ENCODE data around the gene RIPK1. TPM values are rescaled to one million over a fixed set of nuclear protein-coding genes. Genes with fewer than 3 reads are reported as not detected.
"Not testable (repeated sequence)": the region's sequence is repeated elsewhere in the genome, so short reads cannot be mapped to it uniquely, and the experiment has no call there.

Gene RIPK1
- total and polyA plus RNA-seq, 3 donors from 2014 or later: 14.3 to 19.3 (median 16.7) TPM

GRCh38 chr6:3077430-3077829 lies 9.1 kb downstream of the RIPK1 start:
- no peak for DNase-seq
- TF ChIP-seq CTCF (IDR thresholded peaks at IDR 0.05): no peak
- TF ChIP-seq POLR2A (IDR thresholded peaks at IDR 0.05): no peak
- Histone ChIP-seq H3K27ac (no peak overlapping the region), H3K9me3 (no peaks in the 10 kb centered on the region), H3K4me1 (peaks cover 4% of the 10 kb centered on the region), H3K36me3 (ENCODE audit: low read depth, missing control alignments) (no peaks in the 10 kb centered on the region), H3K27me3 (no peaks in the 10 kb centered on the region), H3K4me3 (no peak overlapping the region)
- 82 to 89% methylated on average over 9 of the region's 9 CpGs for WGBS, 2 donors
- intact Hi-C loops (cut with DNase I; ENCODE audit: low total_unique reads): no loop called here

- DNase-seq; H3K27me3 ChIP-seq; H3K36me3 ChIP-seq (ENCODE audit: low read depth, missing control alignments); H3K27ac ChIP-seq; H3K4me1 ChIP-seq; intact Hi-C loops (cut with DNase I; ENCODE audit: low total_unique reads); H3K9me3 ChIP-seq; H3K4me3 ChIP-seq: not testable (repeated sequence)
- 96% methylated on average over 8 of the region's 8 CpGs for WGBS, 2 donors
Observed at GRCh38 chr6:3078952-3079351, 10.7 kb downstream of the RIPK1 start.

- Histone ChIP-seq H3K27me3 (no peaks in the 10 kb centered on the region), H3K36me3 (ENCODE audit: low read depth, missing control alignments) (no peaks in the 10 kb centered on the region), H3K9me3 (no peaks in the 10 kb centered on the region), H3K4me1 (peaks cover 4% of the 10 kb centered on the region), H3K4me3 (no peak overlapping the region), H3K27ac (no peak overlapping the region)
- no peak for DNase-seq
- 75 to 95% methylated on average over 1 of the region's 1 CpG for WGBS, 2 donors
- intact Hi-C loops (cut with DNase I; ENCODE audit: low total_unique reads): no loop called here
- TF ChIP-seq CTCF (IDR thresholded peaks at IDR 0.05) (no peak), POLR2A (IDR thresholded peaks at IDR 0.05) (no peak)
Observed at GRCh38 chr6:3079682-3080081, 11.4 kb downstream of the RIPK1 start.

- H3K36me3 ChIP-seq (ENCODE audit: low read depth, missing control alignments): no peaks in the 10 kb centered on the region
- no peak overlapping the region for H3K27ac ChIP-seq
- no peaks in the 10 kb centered on the region for H3K27me3 ChIP-seq
- no peak overlapping the region for H3K4me3 ChIP-seq
- H3K9me3 ChIP-seq: no peaks in the 10 kb centered on the region
- TF ChIP-seq CTCF (IDR thresholded peaks at IDR 0.05): no peak
- TF ChIP-seq POLR2A (IDR thresholded peaks at IDR 0.05): no peak
- DNase-seq: no peak
- H3K4me1 ChIP-seq: no peaks in the 10 kb centered on the region
- WGBS, 2 donors: 81 to 85% methylated on average over 5 of the region's 5 CpGs
- intact Hi-C loops (cut with DNase I; ENCODE audit: low total_unique reads): no loop called here
Observed at GRCh38 chr6:3081960-3082359, 13.7 kb downstream of the RIPK1 start.

- 85 to 95% methylated on average over 4 of the region's 4 CpGs for WGBS, 2 donors
- Histone ChIP-seq H3K27ac (no peak overlapping the region), H3K4me3 (no peak overlapping the region), H3K9me3 (no peaks in the 10 kb centered on the region), H3K27me3 (no peaks in the 10 kb centered on the region), H3K4me1 (no peaks in the 10 kb centered on the region), H3K36me3 (ENCODE audit: low read depth, missing control alignments) (no peaks in the 10 kb centered on the region)
- intact Hi-C loops (cut with DNase I; ENCODE audit: low total_unique reads): no loop called here
- no peak for DNase-seq
- TF ChIP-seq POLR2A (IDR thresholded peaks at IDR 0.05) (no peak), CTCF (IDR thresholded peaks at IDR 0.05) (no peak)
Observed at GRCh38 chr6:3085074-3085473, 16.8 kb downstream of the RIPK1 start.
